Activated CD4-positive, alpha-beta T cell treated with anti-CD3 and anti-CD28 coated beads, Interleukin-10, Interleukin-2, amounts not matched to agents 100 ng/mL and 50 ng/mL, durations not matched to agents 16 hours and 8 hours (primary cell): ENCODE results near the gene C10orf90.

Source experiments
- DNase-seq: peaks from one replicate; pipeline ENCODE4 v3.0.0-alpha.2; 2020

Gene C10orf90

DNA sequence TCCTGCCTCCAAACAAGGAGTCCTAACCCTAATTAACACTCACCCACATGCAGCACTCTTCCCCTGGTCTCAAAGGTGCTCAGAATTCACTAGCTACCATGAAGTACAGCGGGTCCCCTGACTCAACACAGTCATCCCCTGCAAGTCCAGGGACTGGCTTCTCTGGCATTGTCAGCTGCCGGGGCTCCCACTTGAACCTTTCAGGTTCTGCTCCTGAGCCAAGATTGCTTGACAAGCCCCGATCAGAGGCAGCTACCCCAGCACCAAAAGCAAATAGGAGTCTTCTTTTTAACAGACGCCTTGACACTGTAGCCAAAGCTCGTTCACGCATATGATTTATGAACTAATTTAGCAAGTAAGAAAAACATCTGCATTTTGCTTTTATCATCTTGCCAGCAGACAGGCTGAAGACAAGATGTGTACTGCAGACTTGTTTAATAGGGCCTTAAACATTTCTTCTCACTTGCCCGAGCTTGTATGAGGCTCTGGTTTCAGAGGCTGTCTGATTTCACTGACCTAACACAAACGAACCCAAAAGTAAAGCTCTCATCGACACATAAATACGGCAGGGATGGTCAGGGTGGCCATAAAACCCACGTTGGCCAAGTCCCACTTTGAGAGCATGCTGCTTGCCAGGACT lies 214.6 kb downstream of the C10orf90 start:
- no peak for DNase-seq

DNA sequence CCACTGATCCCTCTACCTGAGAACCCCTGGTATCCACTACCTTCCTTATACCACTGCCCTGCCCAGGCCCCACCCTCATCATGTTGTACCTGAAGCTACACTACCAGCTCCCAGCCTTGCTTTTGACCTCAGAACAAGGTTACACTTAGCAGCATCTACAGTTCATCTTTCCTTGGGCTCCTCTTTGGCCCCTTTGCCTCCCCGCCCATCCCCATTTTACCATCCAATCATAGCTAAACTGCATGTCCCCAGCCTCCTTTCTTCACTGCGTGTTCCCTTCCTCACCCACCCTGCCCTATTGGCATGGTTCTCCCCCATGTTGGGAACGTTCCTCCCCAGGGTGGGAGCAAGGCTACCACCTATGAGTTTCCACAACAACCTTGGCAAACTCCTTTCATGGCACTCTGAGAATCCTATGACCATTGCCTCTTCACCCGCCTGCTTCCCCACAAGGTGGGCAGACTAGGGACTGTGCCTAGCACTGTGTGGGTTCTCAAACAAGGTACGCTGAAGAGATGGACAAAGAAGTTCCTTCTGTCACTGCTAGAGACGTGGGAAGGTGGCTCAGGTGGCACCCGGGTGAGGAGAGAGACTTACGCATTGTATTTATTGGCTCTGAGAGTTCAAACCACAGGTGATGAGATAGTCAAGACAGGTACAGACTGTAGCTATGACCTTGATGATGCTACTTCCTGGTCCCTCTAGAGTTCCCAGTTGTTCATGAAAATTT lies 215.3 kb downstream of the C10orf90 start:
- DNase-seq, result no peak

DNA sequence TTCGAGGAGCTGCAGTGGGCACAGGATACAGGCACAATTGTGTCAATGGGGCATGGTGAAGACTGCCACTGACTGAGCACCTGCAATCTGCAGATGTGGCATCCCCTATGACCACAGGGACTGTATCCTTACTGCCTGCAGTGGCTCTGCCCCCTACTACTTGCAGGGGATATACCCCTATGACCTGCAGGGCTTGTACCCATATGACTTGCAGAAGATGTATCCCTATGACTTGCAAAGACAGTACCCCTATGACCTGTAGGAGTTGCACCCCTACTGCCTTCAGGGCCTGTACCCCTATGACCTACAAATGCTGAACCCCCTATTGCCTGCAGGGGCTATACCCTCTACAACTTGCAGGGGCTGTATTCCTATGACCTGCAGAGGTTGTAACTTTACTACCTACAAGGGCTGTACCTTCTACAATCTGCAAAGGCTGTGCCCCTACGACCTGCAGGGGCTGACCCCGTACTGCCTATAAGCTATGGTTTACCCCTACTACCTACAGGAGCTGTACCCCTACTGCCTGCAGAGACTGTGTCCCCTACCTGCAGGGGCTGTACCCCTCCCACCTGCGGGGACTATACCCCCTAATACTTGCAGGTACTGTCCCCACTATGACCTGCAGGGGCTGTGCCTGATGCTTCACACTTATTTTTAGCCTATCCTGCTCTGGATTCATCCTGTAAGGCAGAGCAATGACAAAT lies 216.3 kb downstream of the C10orf90 start:
- no peak for DNase-seq

DNA sequence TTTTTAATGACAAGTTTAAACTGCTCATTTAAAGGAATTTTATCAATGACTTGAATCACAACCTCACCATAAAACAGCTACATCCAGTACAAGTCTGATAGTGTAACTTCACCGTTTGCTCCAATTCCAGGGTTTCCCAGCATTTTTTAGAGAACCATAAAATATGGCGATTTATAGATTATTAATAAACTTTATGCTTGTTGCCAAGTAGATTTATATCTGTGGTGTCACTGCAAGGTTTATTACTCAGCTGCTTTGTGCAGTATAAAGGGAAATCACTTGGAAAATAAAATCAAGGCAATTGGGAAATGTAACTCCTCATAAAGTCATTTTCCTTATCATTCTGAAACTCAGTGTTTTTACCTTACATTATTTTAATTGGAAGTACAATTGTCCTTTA lies 218.2 kb downstream of the C10orf90 start:
- no peak for DNase-seq

DNA sequence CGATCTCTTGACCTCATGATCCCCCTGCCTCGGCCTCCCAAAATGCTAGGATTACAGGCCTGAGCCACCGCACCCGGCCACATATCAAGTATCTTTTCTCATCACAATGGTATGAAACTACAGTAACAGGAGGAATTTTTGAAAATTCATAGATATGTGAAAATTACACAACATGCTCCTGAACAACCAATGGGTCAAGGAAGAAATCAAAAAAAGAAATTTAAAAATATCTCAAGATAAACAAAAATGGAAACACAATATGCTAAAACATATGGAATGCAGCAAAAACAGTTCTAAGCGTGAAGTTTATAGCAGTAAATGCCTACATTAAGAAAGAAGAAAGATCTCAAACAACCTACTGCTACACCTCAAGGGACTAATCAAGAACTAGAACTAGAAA lies 222.4 kb downstream of the C10orf90 start:
- DNase-seq, result no peak

DNA sequence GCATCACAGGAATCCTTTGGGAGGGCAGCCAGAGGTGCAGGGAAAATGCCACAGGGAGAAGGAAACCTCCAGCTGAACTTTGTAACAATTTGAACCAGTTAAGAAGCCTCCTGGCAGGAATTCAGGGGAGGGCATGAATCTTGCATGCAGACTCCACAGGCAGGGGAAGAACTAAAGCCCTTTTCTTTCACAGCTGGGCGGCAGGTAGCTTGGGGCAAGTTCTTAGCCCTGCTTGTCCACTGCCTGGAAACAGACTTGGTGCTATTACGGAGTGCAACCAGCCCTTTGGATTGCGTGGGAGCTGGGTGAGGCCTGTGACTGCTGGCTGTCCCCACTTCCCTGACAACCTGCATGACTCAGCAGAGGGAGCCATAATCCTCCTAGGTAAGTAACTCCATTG lies 230.6 kb downstream of the C10orf90 start:
- DNase-seq, result no peak

DNA sequence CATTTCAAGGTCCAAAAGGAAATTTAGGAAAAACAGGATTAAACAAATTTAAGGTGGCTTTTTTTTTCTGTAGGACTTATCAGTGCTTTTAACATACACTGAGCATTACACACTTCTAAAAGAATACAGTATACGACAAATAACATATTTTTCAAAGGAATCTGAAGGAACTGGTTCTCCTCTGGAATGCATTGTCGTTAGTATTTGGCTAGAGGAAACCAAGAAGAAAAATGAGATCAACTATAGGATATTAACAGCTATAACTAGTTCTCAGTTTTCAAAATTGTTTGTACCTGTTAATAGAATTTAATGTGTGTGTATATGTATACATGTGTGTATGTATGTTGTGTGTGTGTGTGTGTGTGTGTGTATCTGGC lies 232.1 kb downstream of the C10orf90 start:
- no peak for DNase-seq

DNA sequence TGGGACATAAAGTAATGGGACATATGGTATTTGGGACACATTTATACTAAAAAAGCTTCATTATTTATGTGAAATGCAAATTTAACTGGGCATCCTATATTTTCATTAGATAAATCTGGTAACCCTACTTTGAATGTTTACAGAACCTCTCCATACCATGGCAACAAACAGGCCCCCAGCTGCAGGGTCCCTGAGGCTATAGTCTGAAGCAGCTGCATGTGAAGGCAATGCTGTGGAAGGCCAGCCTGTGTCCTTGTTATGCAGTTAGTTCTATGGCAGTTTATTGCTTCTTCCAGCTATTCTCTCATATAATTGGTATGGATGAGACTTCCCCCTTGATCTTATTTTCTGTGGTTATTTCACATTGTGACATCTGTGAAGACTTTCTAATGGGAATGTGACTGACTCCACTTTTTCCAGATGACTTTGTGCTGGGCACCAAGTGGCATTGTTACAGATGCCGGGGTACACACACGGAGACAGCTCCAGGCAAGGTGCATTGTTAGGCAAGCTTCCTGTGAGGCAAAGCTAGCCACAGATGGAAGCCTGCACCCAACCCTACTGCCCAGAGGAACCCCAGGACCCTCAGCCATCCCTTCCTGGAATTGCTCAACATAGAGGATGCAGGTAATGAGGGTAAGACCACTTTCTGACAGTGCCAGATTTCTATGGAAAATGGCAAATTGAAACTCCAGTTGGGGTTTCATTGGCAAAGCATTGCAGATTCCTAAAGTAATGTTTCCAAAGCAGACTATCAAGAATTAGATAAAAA lies 232.7 kb downstream of the C10orf90 start:
- DNase-seq, result no peak

DNA sequence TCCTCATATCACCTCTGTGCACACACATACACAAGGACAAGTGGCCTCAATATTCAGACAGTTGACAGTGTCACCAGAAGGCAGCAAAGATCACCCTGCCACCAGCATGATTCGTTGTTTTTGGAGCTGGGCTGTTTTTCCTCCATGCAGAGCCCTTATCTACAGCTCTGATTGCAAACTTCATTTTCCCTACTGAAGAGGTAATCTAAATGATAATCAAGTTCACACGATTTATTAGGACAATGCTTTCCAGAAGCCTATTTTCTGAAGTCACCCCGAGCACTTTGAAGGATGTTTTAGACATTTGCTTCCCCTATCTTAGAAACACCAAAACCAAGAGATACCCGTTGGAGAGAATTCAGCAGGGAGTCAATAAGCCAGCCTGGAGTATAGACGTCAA lies 236.3 kb downstream of the C10orf90 start:
- no peak for DNase-seq

DNA sequence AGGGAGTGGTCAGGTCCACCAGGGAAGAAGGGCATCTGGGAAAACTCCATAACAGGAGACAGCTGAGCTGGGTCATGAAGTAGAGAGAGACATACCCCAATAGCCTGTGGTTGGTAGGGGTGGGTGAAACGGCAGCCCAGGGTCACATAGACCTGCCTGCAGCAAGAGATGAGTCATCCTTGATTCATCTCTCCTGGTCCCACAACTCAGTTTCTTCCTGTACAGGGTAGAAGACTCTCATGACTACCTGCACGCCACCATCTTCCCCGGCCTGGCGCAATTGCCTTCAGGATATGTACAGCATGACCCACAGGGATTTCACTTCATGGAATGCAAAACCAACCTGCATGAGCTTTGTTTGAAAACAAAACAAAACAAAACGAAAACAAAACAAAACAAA lies 237.1 kb downstream of the C10orf90 start:
- DNase-seq, result peak; percentile 11

DNA sequence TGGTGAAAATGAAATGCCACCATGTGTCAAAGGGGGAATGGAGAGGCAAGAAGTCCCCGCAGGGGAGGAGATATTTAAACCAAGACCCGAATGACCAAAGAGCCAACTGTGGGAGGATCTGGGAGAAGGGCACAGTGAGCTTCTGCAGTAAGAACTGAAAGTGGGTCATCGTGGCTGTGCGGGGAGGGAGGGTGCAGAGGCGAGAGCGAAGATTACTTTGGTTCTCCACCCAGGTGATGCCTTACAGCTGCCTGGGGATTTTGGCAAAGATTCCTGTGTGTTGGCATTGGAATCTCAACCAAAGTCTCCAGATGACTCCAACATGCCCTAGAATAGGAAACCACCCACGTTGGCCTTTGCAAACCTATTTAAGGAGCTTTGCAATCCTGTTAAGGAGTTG lies 238.0 kb downstream of the C10orf90 start:
- DNase-seq, result no peak

DNA sequence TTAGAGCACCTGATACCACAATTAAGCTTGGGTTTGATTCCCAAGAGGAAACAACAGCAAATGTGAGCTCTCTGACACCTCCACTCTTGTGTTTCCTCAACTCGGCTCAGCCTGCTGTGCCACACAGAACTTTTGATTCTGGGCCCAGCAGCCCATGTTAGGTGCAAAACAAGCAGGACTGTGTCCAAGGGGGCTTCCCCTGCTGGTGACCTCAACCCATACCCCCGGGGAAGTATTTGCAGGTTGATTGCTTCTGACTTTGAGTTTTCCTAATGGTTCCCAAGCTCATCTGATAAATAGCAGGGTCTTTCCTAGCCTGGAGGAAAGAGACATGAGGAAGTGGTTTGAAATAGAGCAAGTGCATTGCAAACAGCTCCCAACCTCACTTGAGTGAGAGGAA lies 238.7 kb downstream of the C10orf90 start:
- DNase-seq, result no peak

DNA sequence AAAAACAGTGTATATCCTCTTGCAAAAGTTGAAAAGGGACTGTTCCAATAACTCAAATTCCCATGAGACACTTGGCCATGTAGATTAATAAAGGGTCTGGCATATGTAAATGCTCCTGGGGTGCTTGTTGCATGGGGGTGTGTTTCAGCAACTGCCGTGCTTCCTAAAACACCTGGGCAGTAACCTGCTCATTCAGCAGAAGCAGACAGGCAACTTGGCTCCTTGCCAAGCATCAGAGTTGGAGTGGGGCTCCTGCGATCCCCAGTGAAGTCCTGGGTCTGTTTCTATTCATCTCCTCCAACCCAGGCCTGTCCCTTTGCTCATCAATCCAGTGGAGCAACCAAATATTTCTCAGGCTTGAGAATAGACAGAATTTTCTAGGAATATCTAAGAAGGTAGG lies 240.0 kb downstream of the C10orf90 start:
- DNase-seq, result no peak

DNA sequence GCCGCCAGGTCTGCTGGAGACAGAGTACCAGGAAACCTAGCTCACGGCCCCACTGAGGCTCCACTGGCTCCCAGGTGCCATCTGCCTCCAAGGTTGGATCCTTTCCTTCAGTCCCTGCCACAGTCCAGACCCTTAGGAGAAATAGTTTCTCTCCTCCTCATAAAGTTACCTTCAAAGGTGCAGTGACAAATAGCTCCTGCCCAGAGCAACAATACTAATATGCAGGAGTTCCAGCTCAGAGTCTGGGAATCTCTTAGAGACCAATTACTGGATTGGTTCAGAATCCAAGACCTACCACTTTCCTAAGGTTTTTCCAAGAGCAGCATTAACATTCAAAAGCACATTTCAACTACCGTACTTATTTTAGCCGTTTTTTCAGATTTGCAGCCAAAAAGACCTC lies 241.2 kb downstream of the C10orf90 start:
- DNase-seq, result no peak

DNA sequence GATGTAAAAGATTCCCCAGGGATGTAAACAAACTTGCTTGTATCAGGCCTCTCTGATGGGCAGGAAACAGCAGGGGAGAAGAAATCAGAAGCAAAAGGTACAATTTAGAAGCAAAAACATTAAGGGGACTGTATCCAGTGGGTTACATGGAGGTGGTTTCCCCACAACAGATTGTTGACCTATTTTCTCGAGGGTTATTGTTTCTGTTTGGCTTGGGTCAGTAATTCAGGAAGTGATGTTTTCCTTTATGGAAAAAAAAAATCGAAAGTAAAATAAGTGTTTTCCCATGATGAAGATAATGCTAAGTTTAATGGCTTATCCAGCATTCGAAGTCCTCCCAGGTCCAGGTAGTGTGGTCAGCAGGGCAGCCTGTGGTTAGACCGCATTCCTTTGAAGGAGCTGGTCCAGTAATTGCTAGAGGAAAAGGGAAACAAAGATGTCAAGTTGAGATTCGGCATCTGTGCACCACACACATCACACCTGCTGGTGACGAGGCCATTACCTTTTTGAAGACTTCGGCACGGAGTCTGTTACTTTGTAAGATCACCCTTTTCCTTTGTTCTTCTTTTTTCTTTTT lies 244.9 kb downstream of the C10orf90 start:
- no peak for DNase-seq

DNA sequence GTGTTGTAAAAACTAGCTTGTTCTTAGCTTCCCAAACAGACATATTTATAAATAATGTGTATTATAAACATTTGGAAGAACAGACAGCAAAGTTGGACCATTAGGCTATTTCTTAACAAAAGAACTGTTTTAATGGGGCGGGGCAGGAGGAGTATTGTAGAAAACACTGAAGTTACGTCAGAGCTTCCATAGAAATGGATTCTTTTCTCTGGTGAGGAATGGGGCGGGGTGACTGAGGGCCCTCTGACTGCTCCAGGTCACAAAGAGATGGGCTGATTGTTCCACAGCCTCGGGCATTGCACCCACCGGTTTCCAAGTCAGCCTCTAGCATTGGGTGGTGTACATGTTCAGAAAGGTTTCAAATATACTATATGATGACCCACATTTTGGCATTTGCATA lies 245.5 kb downstream of the C10orf90 start:
- DNase-seq, result no peak

DNA sequence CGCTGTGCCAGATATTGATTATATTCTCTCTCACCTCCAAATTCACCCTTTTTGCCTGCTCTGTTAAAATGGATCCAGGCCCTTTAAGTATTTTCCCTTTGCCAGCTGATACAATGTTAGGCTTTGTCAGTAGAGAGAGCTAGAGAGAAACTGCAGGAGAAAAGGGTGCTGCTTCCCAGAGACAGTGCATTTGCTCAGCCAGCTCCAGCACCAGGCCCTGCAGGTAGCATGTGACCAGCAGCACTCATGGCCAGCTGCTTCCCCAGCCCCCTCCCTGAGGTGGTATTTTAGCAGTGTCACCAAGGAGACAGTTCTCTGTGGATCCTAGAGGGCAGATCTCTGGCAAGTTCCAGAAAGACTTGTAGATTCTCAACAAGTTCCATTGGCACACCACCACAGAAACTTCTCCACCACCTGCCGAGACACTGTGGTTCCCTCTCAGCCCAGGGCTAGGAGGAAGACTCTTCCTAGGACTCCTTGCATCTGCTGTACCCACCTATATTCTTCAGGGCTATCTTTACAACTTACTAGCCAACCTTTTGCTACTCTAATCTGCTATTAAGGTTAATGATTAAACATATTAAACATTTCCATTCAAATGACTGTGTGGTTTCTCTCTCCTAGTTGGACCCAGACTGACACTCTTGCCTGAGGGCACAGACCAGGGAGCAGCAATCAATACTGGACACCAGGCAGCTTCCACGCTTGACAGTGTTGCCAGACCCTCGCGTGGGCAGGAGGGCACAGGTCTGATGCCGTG lies 246.6 kb downstream of the C10orf90 start:
- no peak for DNase-seq

DNA sequence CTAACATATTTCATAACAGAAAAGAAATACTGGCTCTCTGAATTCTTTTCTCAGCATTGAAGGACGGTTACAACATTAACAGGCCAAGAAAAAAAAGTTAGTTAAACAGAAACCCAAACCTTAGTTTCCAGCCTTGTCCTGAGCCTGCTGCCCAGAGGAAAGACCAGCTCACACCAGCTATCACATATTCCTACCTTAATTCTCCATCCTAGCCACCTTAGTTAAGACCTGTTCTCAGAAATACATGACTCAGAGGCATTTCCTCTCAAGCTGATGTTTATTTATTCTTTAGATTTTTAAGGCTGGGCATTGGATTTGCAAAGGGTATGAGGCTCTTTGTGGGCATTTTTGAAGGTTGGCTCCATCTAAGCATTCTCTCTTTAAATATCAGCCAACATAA lies 247.9 kb downstream of the C10orf90 start:
- DNase-seq, result no peak

DNA sequence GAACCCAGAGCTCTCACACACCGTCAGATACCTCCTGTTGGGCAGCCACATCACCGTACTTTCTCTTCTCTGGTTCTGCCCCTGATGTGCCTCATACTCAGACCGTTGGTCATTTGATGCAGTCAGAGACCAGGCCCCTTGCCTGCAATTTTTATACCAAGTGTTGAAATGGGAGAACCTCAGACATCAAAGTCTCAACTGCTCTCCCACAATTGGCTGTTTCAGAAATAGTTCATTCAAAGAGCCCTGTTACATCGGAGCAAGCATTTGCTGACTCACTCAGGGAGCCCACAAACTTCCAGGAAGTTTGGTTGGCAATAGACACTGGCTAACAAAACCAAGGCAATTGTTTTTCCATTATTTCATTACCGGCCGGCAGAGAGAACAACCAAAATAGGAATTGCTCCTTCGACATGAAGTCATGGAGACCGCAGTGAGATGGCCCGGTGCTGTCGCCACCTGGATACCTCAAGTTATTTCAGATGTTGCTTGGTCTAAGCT lies 248.7 kb downstream of the C10orf90 start:
- DNase-seq, result no peak

DNA sequence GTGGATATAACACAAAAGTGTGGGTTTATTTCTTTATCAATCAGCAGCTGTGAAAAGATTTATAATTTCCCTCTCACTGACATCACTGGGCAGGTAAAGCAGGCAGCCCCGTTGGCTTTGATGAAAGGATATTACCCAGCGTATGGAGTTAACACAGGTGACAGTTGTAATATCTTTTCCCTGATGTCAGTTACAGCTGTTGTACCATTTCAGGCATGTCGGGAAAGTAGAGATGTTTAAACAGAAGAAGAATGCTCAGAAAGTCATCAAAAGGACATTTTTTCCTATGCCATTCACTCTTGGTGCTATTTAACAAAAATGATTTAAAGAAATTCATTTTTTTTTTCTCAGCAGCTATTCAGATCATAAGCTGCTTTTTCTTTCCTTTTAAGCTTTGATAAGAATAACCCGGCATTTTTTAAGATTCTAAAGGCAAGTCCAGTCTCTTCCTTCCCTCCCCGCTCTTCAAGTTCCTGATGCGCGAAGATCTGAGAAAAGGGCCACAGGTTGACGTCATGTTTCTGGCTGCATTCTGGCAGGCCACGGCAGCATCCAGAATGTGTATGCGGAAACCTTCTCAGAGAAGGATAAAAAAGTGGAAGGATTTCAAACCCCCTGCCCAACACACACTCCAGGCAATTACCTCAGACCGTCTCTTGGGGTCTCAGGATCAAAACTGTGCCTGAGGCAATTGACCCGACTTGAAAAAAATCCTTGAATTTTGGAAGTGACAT lies 249.8 kb downstream of the C10orf90 start:
- DNase-seq, result no peak

DNA sequence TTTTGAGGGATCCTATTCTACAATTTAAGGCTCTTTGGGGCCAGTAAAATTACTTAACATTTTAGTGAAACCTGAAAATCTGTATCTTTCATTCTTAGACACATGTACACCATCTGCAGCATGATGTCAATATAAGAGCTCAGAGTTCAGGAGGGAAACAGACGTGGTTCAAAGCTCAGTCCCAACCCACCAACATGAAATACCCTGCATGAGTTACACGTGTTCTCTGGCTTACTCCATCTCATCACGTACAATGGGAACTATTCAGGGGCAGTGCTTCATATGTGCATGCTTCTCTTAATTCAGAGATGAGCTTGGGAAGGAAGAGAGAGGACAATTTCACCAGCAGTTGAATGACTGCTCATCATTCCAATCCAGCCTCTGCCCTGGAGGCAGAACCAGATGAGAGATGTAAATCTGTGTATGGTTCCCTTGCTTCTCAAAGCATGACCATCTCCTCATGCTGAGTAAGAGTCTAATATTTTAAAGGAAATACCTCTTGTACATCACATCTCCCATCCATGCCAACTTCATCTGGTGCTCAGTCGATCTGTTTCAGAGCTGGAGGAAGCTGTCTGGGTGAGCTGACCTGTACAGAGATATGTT lies 253.2 kb downstream of the C10orf90 start:
- no peak for DNase-seq
